Measurements from ENCODE around the gene ST6GALNAC5. TPM values are rescaled to one million over a fixed set of nuclear protein-coding genes. Genes with fewer than 3 reads are reported as not detected.

The ST6GALNAC5 gene
- total RNA-seq, 4 donors from 2014 or later: not detected

GRCh38 chr1:77048615-77049005 is 181.3 kb downstream of the ST6GALNAC5 start:
- no peak for TF ChIP-seq CTCF (IDR thresholded peaks at IDR 0.05; ENCODE audit: low read depth)

GRCh38 chr1:77051425-77051824 is 184.1 kb downstream of the ST6GALNAC5 start:
- TF ChIP-seq CTCF (IDR thresholded peaks at IDR 0.05; ENCODE audit: low read depth): no peak

GRCh38 chr1:77056525-77056924 is 189.2 kb downstream of the ST6GALNAC5 start:
- TF ChIP-seq CTCF (IDR thresholded peaks at IDR 0.05; ENCODE audit: low read depth): no peak

GRCh38 chr1:77057994-77058585 is 190.8 kb downstream of the ST6GALNAC5 start:
- TF ChIP-seq CTCF (IDR thresholded peaks at IDR 0.05; ENCODE audit: low read depth): no peak

GRCh38 chr1:77060000-77060399 is 192.7 kb downstream of the ST6GALNAC5 start:
- TF ChIP-seq CTCF (IDR thresholded peaks at IDR 0.05; ENCODE audit: low read depth): no peak

- no peak for TF ChIP-seq CTCF (IDR thresholded peaks at IDR 0.05; ENCODE audit: low read depth)
Measured at GRCh38 chr1:77061162-77061561, 193.9 kb downstream of the ST6GALNAC5 start.

GRCh38 chr1:77063118-77063517 is 195.8 kb downstream of the ST6GALNAC5 start:
- no peak for TF ChIP-seq CTCF (IDR thresholded peaks at IDR 0.05; ENCODE audit: low read depth)
